GM12873 (cell line): ENCODE results near the gene ACOXL.

ENCODE experiments used
- TF ChIP-seq, protein P1 (sequence below): IDR thresholded peaks from 2 replicates; pipeline ENCODE4 v1.5.1; 2012; ENCODE audit warnings: low read depth, mild to moderate bottlenecking, moderate library complexity, low read length, control low read depth; ENCODE audit not compliant: insufficient read depth; ENCODE audit errors: missing control alignments

Gene ACOXL

DNA sequence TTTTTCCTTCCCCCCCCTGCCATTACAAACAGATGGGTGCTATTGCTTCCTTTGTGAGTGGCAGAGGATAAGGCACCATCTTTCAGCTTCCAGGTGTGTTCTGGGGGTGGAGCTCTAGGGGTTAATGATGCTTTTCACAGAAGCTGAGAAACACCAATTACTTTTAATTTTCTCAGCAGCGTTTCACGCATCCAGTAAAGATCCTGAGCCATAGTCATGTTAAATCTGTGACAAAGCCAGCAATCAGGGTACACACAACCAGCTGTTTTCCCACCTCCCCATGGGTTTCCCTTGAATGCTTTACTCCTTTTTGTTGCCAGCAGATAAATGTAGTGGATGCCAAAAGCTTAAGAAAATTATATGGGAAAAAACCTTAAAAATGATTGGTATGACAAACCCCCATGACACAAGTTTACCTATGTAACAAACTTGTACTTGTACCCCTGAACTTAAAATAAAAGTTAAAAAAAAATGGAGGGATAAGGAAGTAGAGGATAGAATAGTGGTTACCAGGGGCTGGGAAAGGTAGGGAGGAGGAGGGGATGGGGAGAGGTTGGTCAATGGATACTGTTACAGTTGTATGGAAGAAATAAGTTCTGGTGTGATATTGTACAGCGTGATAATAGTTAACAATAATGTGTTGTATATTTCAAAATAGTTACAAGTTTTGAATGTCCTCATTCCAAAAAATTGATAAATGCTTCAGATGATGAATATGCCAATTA, 70.0 kb downstream of the ACOXL start:
- TF ChIP-seq, protein P1, sequence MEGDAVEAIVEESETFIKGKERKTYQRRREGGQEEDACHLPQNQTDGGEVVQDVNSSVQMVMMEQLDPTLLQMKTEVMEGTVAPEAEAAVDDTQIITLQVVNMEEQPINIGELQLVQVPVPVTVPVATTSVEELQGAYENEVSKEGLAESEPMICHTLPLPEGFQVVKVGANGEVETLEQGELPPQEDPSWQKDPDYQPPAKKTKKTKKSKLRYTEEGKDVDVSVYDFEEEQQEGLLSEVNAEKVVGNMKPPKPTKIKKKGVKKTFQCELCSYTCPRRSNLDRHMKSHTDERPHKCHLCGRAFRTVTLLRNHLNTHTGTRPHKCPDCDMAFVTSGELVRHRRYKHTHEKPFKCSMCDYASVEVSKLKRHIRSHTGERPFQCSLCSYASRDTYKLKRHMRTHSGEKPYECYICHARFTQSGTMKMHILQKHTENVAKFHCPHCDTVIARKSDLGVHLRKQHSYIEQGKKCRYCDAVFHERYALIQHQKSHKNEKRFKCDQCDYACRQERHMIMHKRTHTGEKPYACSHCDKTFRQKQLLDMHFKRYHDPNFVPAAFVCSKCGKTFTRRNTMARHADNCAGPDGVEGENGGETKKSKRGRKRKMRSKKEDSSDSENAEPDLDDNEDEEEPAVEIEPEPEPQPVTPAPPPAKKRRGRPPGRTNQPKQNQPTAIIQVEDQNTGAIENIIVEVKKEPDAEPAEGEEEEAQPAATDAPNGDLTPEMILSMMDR, result no peak

DNA sequence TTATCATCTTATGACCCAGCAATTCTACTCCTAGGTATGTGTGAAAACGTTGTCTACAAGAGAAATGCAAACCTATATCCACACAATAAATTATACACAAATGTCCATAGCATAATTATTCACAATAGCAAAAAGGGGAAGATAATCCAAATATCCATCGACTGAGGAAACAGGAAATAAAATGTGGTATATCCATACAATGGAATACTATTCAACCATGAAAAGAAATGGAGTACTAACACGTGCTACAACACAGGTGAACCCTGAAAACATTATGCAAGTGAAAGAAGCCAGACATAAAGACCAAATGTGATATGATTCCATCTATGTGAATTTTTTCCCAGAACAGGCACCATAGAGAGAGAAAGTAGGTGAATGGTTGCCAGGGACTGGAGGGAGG, 72.1 kb downstream of the ACOXL start:
- TF ChIP-seq, protein P1, result no peak

DNA sequence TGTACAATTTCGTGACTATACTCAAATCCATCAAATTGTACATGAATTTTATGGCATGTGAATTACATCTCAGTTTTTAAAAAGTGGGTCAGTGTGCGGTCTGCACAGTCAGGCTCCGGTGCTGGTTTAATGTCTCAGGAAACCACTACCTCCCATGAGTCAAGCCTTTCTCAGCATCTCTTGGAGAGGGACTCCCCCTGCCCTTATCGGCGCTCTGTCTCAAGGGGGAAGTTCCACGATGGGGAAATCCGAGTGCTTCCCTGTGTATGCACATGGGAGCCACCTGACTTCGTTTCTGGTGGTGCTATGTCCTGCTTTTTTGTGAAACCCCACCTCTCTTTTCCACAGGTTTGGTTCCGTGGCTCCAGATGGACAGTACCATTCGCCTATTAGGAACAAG, 72.5 kb downstream of the ACOXL start:
- TF ChIP-seq, protein P1, result no peak

DNA sequence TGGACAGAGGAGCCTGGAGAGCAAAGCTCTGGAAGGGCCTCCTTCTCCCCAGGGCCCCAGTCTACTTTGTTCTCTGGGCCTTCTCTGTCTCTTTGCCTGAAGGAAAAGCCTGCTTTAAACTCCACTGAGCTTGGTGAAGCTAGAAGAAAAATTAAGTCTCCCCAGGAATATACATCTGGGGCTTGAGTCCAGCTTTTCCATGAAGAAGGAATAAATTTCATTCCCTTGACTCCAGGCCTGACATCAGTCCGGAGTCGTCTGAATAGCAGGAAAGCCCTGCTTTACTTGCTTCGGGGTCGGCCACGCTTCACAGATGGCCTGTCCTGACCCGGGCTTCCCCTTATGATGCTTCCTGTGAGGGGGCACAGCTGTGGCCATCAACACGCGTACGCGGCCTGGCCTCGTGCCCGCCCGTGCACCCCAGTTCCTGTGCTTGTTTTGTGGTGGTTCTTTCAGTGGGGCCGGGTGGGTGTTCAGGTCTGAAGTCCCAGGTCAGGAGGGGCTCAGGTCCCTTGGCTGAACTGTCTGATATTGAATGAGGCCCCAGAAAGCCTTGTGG, 73.6 kb downstream of the ACOXL start:
- TF ChIP-seq, protein P1, result no peak

DNA sequence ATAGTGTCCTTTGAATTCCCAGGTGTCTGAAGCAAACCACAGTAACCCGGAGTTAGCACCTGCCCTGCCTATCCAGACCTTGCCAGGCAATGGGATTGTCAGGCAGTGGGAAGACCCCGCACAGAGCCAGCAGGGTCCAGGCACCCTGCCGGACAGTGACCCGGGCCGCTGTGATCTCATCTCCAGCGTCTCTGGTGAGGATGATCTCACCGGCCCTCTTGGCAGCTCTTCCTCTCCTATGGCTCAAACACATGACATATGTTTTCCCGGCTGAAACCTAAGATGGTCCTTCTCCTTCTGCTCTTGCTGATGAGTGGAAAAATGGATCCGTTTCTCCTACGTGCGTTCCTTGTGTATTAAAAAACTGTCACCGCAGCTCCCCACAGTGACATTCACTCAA, 75.1 kb downstream of the ACOXL start:
- TF ChIP-seq, protein P1, result no peak

DNA sequence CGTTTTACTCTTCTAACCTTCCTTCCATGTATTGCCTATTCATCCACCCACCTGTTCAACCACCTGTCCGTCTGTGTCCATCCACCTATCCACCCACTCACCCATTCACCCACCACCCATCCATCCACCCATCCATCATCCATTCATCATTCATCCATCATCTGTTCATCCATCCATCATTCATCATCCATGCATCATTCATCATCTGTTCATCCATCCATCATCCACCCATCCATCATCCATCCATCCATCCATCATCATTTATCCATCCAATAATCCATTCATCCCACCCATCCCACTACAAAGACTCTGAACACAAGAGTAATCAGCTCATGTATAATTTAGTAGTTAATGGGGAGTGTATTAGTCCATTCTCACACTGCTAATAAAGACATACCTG, 78.0 kb downstream of the ACOXL start:
- TF ChIP-seq, protein P1, result no peak

DNA sequence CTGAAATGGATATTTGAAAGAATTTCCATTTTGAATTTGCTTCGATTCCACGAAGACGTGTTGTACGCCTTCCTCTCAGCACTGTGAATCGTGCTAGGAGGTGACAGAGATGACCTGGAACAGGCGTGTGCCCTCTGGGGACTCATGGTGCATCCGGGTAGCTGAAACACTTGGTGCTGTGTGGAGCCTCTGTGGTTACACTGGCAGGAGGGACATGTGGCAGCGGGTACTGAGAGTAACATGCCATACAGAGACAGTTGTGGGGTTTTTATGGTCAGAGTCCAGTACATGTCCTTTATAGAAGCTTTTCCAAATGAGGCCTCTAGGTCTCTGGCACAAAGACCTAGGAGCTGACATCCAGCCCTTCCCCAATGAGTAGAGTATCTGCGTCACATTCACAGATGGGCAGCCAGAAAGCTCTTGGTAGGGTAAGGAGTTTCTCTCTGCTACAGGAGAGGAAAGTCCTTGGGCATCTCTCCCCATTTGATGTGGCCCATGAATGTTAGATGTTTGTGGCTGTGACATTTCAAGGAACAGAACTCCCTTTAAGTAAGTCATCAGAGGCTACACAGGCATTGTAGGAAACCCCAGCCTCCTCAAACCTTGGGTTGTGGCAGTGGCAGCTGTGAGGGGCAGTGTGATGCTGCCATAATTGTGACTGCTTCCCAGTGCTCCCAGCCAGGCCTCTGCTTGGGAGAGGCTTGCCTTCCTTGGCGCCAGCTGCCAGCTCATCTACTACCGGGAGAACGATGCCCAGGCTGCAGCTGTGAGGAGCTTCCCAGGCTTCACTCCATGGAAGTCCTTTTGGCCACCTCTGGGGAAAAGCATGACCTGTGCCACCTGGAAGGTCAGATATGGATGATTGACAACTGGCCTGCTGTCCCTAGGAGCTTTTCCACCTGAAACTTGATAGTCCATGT, 80.6 kb downstream of the ACOXL start:
- TF ChIP-seq, protein P1, result no peak
